Esophagus squamous epithelium (tissue), 5 donors: Measurements from ENCODE around the gene ABCA12. TPM values are rescaled to one million over a fixed set of nuclear protein-coding genes. Genes with fewer than 3 reads are reported as not detected.

ENCODE experiments used
- DNase-seq: peaks from one replicate; lab custom pipeline; 2025; lab: John Stamatoyannopoulos, UW
- H3K27ac ChIP-seq, 4 donors: fragments of 200-600 bp; sonication (generic); one replicate each; pipeline ENCODE4 v1.5.1; 2016 to 2019; ENCODE audit warnings: mild to moderate bottlenecking in 1 of 4
- H3K27me3 ChIP-seq, 4 donors: fragments of 200-600 bp; sonication (generic); 1 replicate in 3 of 4; 2 replicates in 1 of 4; pipeline versions ENCODE4 v1.5.1 to v1.6.0; 2017 to 2021; ENCODE audit warnings: antibody characterized with exemption in 1 of 4
- H3K36me3 ChIP-seq, 3 donors: fragments of 200-600 bp; sonication (generic); one replicate each; pipeline ENCODE4 v1.5.1; 2016 to 2019
- H3K4me1 ChIP-seq, 3 donors: fragments of 200-600 bp; sonication (generic); one replicate each; pipeline ENCODE4 v1.5.1; 2017 to 2019
- H3K4me3 ChIP-seq, 4 donors: fragments of 200-600 bp; sonication (generic); 1 replicate in 3 of 4; 2 replicates in 1 of 4; pipeline ENCODE4 v1.5.1; 2016 to 2019; ENCODE audit warnings: mild to moderate bottlenecking in 2 of 4, moderate library complexity in 1 of 4
- H3K9me3 ChIP-seq, 3 donors: fragments of 200-600 bp; sonication (generic); one replicate each; pipeline ENCODE4 v1.5.1; 2016 to 2019
- POLR2A ChIP-seq, 4 donors: fragments of 450-650 bp; IDR thresholded peaks; one replicate each; pipeline ENCODE4 v1.6.1; 2017; ENCODE audit warnings: antibody characterized with exemption in 4 of 4, mild to moderate bottlenecking in 4 of 4, moderate library complexity in 3 of 4
- WGBS, 2 donors: methylation state at CpG; one replicate each; pipeline ENCODE4 v1.1.5; 2018; 5-methylcytosine and 5-hydroxymethylcytosine counted together
- intact Hi-C: fragments of 100-400 bp; cut with DNase I; formaldehyde crosslinking; loops from one replicate; pipeline ENCODE4 v1.15.0; 2022
- total RNA-seq, 4 donors: library from RNA; depleted of rRNA; stranded (reverse); fragments of >200 nt; gene quantifications; one replicate each; pipeline ENCODE4 v1.1.0, GENCODE V29; 2016
- TF ChIP-seq, protein P1 (sequence below), 6 experiments: fragments of 450-650 bp in 4 of 6; fragments of 200-600 bp in 2 of 6; sonication (generic) in 2 of 6; IDR thresholded peaks; one replicate each; pipeline ENCODE4 v1.5.1; 2016 to 2019; ENCODE audit warnings: antibody characterized with exemption in 6 of 6, mild to moderate bottlenecking in 4 of 6, moderate library complexity in 4 of 6
- donor health status: DM: yes; HTN: yes; CAD: no.

The ABCA12 gene
- total RNA-seq, 4 donors from 2014 or later: 1.5 to 45.7 (median 3.8) TPM

DNA sequence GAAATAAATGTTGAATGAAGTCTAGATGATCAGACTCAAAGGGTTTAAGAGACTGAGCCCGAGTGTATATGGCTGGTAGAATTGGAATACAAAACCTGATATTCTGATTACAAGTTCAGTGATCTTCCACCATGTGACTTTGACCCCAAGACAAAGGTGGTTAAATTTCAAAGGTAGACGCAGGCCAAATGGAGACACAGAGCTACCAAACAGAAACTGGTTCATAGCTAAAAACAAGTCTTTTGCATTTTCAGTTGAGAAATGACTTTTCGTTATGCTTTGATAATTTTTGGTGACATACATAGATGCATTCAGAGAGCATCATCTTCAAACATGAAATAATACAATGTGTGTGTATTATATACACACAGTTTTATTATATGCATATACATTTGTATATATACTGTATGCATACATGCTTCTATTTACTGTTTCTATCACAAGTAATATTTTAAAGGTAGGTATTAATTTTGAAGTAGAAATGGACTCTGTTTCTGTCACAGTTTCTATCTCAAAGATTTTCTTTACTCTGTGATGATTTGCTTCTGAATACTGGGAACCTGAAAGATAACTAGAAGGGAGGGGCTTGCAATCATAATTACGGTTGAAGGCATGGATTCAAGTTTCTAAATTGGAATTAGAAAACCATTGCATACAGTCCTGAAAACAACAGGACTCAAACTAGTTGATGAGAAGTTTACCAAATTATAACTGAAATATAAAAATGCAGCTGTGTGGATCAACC is 142.3 kb downstream of the ABCA12 start:
- H3K36me3 ChIP-seq: no peaks in the 10 kb centered on the region
- H3K4me1 ChIP-seq: no peaks in the 10 kb centered on the region
- intact Hi-C loops: no loop called here
- H3K9me3 ChIP-seq: no peaks in the 10 kb centered on the region
- no peak overlapping the region for H3K4me3 ChIP-seq
- no peak overlapping the region for H3K27ac ChIP-seq
- TF ChIP-seq POLR2A (IDR thresholded peaks at IDR 0.05): no peak
- TF ChIP-seq, protein P1, sequence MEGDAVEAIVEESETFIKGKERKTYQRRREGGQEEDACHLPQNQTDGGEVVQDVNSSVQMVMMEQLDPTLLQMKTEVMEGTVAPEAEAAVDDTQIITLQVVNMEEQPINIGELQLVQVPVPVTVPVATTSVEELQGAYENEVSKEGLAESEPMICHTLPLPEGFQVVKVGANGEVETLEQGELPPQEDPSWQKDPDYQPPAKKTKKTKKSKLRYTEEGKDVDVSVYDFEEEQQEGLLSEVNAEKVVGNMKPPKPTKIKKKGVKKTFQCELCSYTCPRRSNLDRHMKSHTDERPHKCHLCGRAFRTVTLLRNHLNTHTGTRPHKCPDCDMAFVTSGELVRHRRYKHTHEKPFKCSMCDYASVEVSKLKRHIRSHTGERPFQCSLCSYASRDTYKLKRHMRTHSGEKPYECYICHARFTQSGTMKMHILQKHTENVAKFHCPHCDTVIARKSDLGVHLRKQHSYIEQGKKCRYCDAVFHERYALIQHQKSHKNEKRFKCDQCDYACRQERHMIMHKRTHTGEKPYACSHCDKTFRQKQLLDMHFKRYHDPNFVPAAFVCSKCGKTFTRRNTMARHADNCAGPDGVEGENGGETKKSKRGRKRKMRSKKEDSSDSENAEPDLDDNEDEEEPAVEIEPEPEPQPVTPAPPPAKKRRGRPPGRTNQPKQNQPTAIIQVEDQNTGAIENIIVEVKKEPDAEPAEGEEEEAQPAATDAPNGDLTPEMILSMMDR (IDR thresholded peaks at IDR 0.05): no peak
- DNase-seq: no peak
- WGBS, 2 donors: 81 to 83% methylated on average over 4 of the region's 4 CpGs
- no peaks in the 10 kb centered on the region for H3K27me3 ChIP-seq

DNA sequence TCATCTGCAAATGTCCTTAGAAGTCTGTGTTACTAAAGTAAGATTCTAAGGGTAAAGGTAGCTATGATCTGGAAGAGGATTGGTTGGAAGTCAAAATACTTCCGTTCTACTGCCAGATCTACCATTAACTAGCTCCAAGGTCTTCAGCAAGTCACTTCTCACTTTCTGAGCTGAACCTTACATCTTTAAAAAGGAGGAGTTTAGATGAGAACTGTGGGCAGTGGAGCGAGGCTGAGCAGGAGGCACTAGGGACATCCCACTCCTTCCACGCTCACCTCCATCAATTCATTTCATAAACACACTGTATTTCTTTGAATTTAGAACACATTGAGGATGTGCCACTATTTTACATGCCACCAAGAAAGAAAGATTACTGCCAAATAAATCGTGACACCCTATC is 143.0 kb downstream of the ABCA12 start:
- no peak for TF ChIP-seq POLR2A (IDR thresholded peaks at IDR 0.05)
- TF ChIP-seq, protein P1 (IDR thresholded peaks at IDR 0.05): no peak
- H3K4me1 ChIP-seq: no peaks in the 10 kb centered on the region
- intact Hi-C loops: no loop called here
- H3K27me3 ChIP-seq: no peaks in the 10 kb centered on the region
- DNase-seq: no peak
- 77 to 88% methylated on average over 4 of the region's 4 CpGs for WGBS, 2 donors
- H3K9me3 ChIP-seq: no peaks in the 10 kb centered on the region
- H3K36me3 ChIP-seq: no peaks in the 10 kb centered on the region
- no peak overlapping the region for H3K27ac ChIP-seq
- H3K4me3 ChIP-seq: no peak overlapping the region

DNA sequence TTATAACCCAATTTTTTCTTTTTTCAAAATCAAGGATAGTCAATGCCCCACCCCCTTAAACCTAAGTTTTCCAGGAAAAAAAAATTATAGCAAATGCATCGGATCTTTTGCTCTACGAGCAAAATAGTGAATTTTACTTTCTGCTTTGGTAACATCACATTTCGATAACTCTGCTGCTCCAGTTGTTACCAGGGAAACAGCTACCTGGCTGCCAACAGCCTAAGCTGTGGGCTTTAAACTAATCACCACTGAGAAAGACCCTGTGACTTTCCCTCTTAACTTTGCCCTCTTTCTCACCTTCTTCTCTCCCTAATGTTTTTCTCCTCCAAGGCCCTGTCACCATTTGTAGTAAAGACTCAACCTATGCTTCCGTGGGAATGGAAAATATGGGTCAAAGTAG is 145.5 kb downstream of the ABCA12 start:
- no peaks in the 10 kb centered on the region for H3K4me1 ChIP-seq
- H3K27me3 ChIP-seq: no peaks in the 10 kb centered on the region
- DNase-seq: no peak
- no peaks in the 10 kb centered on the region for H3K9me3 ChIP-seq
- TF ChIP-seq, protein P1 (IDR thresholded peaks at IDR 0.05): no peak
- no peak for TF ChIP-seq POLR2A (IDR thresholded peaks at IDR 0.05)
- no peak overlapping the region for H3K4me3 ChIP-seq
- H3K36me3 ChIP-seq: no peaks in the 10 kb centered on the region
- WGBS, 2 donors: 77 to 79% methylated on average over 4 of the region's 4 CpGs
- H3K27ac ChIP-seq: no peak overlapping the region
- intact Hi-C loops: no loop called here

DNA sequence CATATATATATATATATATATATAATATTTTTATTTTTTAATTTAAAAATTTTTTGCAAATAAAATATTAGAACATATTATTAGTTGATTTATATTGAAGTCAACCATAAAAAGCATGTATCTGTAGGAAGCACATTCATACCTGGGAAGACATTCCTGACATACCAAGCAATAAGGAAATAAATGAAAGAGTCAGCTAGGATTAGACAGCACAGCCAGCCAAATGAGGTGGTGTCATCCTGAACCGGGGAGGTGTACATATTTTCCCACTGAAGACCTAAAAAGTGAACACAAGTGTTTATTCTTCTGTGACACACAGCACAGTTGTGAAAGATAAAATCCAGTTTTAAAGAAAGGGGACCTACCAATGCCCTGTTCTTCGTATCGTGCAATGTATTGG is 149.2 kb downstream of the ABCA12 start:
- intact Hi-C loops: no loop called here
- Histone ChIP-seq H3K9me3 (no peaks in the 10 kb centered on the region), H3K27ac (no peak overlapping the region), H3K4me3 (no peak overlapping the region), H3K27me3 (no peaks in the 10 kb centered on the region), H3K36me3 (no peaks in the 10 kb centered on the region), H3K4me1 (no peaks in the 10 kb centered on the region)
- WGBS, 2 donors: 78 to 82% methylated on average over 3 of the region's 3 CpGs
- TF ChIP-seq POLR2A (IDR thresholded peaks at IDR 0.05): no peak
- TF ChIP-seq, protein P1 (IDR thresholded peaks at IDR 0.05): no peak
- DNase-seq: no peak

DNA sequence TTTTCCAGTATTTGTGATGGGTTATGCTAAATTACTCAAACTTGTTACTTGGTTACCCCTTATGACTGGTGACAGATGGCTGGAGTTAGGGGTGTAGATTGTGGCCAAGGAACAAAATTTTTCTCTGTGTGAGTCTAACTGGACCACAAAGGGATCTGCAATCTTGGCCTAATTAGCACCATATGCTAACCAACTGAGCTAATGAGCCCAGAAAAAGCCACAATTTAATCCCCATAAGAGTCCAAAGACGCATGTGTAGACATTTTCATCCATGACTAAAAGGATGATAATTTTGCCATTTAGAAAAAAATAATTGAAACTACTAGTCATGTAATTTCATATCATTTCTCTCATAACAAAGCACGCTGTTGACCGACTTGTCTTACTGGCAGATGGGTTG is 151.2 kb downstream of the ABCA12 start:
- TF ChIP-seq POLR2A (IDR thresholded peaks at IDR 0.05): no peak
- TF ChIP-seq, protein P1 (IDR thresholded peaks at IDR 0.05): no peak
- Histone ChIP-seq H3K27ac (no peak overlapping the region), H3K36me3 (no peaks in the 10 kb centered on the region), H3K4me3 (no peak overlapping the region), H3K9me3 (no peaks in the 10 kb centered on the region), H3K27me3 (no peaks in the 10 kb centered on the region), H3K4me1 (no peaks in the 10 kb centered on the region)
- no peak for DNase-seq
- intact Hi-C loops: no loop called here
- 81 to 94% methylated on average over 3 of the region's 3 CpGs for WGBS, 2 donors
